HepG2 (cell line): ENCODE measurements around the gene PEX11G.

Source experiments
- CBX2 ChIP-seq, 2 experiments: fragments of 200-600 bp in 1 of 2; sonication (generic); formaldehyde crosslinking in 1 of 2; IDR thresholded peaks; 2 replicates each; pipeline versions ENCODE4 v1.7.0 to v1.8.1; 2018 to 2022; ENCODE audit warnings: low read depth in 2 of 2, low read length in 1 of 2, mild to moderate bottlenecking in 1 of 2, missing genetic modification reagents in 1 of 2
- CTCF ChIP-seq: sonication (generic); formaldehyde crosslinking; IDR thresholded peaks from 2 replicates; pipeline ENCODE4 v1.5.0; 2020; ENCODE audit warnings: mild to moderate bottlenecking, missing genetic modification reagents, moderate library complexity
- TRIM24 ChIP-seq: sonication (generic); formaldehyde crosslinking; IDR thresholded peaks from 2 replicates; pipeline ENCODE4 v1.8.0; 2022; ENCODE audit warnings: mild to moderate bottlenecking, missing genetic modification reagents
- ZBTB8A ChIP-seq: sonication (generic); formaldehyde crosslinking; IDR thresholded peaks from 2 replicates; pipeline ENCODE4 v1.4.0; 2020; ENCODE audit warnings: mild to moderate bottlenecking, low read depth, missing genetic modification reagents, borderline replicate concordance
- TF ChIP-seq, protein P1 (sequence below), 2 experiments: IDR thresholded peaks; 2 replicates each; pipeline ENCODE4 v1.6.1; 2011 to 2012; ENCODE audit warnings: low read length in 2 of 2, borderline replicate concordance in 1 of 2, low read depth in 1 of 2, mild to moderate bottlenecking in 1 of 2, moderate library complexity in 1 of 2

DNA sequence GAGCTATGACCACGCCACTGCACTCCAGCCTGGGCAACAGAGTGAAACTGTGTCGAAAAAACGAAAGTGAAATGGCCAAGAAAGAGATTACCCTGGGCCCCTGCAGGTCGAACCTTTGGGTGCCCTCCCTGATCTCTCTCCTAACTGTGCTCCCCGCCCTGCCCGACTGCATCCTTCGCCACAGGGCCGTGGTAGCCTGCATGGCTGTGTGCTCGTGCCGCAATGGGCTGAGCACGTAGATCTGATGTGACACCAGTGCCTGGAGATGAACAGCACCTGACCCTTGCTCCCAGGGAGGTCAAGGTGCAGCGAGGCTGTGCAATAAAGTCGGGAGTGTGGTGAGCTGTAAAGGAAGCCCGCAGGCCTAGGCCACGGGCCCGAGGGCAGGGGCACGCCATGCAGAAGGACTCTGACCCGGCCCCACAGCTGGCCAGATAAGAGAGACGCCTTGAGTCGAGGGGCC is 60.2 kb downstream of the PEX11G start:
- no peak for TF ChIP-seq CTCF (CRISPR knock-in tag)
- TF ChIP-seq, protein P1, sequence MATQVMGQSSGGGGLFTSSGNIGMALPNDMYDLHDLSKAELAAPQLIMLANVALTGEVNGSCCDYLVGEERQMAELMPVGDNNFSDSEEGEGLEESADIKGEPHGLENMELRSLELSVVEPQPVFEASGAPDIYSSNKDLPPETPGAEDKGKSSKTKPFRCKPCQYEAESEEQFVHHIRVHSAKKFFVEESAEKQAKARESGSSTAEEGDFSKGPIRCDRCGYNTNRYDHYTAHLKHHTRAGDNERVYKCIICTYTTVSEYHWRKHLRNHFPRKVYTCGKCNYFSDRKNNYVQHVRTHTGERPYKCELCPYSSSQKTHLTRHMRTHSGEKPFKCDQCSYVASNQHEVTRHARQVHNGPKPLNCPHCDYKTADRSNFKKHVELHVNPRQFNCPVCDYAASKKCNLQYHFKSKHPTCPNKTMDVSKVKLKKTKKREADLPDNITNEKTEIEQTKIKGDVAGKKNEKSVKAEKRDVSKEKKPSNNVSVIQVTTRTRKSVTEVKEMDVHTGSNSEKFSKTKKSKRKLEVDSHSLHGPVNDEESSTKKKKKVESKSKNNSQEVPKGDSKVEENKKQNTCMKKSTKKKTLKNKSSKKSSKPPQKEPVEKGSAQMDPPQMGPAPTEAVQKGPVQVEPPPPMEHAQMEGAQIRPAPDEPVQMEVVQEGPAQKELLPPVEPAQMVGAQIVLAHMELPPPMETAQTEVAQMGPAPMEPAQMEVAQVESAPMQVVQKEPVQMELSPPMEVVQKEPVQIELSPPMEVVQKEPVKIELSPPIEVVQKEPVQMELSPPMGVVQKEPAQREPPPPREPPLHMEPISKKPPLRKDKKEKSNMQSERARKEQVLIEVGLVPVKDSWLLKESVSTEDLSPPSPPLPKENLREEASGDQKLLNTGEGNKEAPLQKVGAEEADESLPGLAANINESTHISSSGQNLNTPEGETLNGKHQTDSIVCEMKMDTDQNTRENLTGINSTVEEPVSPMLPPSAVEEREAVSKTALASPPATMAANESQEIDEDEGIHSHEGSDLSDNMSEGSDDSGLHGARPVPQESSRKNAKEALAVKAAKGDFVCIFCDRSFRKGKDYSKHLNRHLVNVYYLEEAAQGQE (IDR thresholded peaks at IDR 0.05; ENCODE audit: borderline replicate concordance in 1 of 2, low read depth in 1 of 2, low read length in 2 of 2), result no peak
- TF ChIP-seq ZBTB8A (CRISPR knock-in tag), result no peak
- no peak for TF ChIP-seq CBX2 (IDR thresholded peaks at IDR 0.05; ENCODE audit: low read depth, low read length)
- TF ChIP-seq CBX2 (CRISPR knock-in tag; IDR thresholded peaks at IDR 0.05; ENCODE audit: low read depth), result no peak
- TF ChIP-seq TRIM24 (CRISPR knock-in tag), result no peak
